Stimulated activated CD4-positive, alpha-beta T cell treated with anti-CD3 and anti-CD28 coated beads, Interleukin-12 subunit alpha, Interleukin-12 subunit beta, amount 100 ng/mL, for 24 hours (primary cell): ENCODE data around the gene IDH3G.

Experiments used
- DNase-seq, 2 experiments: peaks; one replicate each; pipeline ENCODE4 v3.0.0-alpha.2; 2020; ENCODE audit warnings: low read depth in 2 of 2

Gene IDH3G

DNA sequence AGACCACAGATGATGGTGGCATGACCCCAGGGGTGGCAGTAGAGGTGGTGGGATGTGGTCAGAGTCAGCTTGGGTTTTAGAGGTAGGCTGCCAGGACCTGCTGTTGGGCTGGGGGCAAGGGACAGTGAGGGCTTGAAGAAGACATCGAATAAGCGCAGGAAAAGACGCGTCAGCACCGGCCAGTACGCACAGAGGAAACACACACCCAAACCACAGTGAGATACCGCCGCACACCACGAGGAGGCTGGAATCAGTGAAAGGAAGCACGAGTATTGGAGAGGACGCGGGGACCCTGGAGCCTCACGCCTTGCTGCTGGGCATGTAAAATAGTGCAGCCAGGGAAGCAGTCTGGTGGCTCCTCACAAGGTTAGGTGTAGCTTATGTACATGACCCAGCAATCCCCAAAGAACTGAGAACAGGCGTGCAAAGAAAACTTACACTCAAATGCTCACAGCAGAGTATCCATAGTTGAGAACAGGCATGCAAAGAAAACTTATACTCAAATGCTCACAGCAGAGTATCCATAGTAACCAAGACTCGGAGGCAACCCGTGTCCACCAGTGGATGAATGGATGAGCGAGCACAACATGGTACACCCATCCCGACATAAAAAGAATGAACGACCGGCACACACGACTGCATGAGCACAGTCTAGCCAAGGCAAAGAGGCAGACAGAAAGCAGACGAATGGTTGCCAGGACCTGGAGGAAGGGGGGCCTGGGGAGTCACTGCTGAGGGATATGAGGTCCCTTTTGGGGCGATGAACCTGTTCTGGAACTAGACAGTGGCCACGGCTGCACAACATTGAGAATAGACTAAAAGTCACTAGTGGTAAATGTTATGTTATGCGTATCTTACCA lies 22.9 kb upstream of the IDH3G start:
- peak in 1 of 2 experiments; percentile 31 for DNase-seq

DNA sequence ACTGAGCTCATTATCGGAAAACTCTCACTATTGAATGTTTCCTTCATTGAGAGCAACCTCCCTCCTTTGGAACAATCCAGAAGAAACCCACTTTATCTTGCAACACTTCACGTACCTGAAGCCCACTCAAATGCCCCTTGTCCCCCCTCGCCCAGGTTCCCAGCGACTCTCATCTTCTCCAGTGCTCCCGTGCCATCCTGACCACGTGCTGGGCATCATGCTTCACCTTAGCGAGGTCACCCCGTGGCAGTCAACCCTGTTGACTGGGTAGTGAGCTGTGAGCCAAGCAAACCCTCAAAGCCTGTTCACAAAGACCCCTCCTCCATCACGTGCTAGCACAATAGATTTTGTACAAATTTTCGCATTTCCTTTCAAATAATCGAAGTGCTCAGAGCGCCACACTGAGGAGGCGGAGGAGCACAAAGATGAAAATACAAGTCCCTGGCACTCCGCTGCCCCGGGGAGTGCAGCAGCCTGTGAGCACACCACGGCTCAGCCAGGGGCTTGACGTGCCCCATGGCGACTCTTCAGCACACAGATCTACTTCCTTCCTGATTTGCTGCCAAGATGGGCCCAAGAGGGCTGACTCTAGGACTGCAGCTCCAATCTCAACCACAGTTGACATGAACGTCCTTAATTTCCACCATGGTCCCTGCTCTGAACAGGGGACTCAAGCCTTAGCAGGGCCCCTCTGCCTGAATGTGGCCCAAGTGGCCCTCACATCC lies 20.6 kb upstream of the IDH3G start:
- no peak for DNase-seq

DNA sequence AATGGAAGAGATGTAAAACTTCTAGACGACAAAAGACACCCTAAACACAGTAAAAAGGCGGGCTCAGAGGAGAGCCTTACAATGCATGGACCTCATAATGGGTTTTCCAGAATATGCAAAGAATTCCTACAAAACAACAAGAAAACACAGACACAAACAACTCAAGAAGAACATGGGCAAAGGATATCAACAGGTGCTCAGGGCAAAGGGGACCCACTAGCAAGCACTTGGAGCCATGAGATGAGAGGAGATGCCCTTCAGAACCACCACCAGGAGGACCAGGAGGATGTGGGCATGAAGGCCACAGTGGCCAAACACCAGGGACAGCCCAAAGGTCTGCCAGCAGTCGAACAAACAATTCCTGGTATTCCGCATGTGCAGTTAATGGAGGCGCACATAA lies 19.0 kb upstream of the IDH3G start:
- DNase-seq: no peak

DNA sequence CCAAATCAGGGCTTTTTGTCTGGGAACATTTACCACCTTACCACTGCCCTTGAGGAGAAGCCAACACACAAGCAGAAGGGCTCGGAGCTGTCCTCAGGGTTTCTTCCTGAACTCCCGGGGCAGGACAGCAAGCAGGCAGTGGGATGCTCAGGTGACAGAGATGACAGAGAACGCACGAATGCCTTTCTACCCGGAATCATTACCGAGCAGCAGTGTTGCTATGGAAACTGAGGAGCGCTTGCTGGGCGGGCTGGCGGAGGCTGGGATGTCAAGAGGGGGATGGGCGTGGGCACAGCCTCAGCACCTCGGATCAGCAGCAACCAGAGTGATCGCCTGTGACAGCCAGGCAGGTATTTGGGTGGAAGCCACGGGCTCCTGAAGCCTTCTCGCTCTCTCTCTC lies 18.0 kb upstream of the IDH3G start:
- no peak for DNase-seq

DNA sequence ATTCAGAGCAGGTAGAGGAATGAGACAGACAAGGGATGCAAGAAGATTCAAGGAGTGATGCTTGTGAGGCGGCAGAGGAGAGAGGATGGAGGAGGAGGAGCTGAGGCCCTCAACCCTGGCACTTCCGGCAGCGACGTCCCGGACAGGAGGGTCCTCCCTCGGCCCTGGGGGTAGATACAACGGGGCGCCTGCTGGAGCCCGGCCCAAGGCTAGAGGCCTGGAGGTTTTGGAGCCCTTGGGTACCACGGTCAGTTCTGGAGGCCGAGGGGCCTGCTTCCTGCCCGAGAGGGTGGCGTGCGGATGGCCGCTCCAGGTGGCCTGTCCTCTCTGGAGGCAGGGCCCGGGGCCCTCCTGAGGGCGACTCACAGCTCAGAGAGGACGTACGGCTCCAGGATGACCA lies 13.8 kb upstream of the IDH3G start:
- no peak for DNase-seq

DNA sequence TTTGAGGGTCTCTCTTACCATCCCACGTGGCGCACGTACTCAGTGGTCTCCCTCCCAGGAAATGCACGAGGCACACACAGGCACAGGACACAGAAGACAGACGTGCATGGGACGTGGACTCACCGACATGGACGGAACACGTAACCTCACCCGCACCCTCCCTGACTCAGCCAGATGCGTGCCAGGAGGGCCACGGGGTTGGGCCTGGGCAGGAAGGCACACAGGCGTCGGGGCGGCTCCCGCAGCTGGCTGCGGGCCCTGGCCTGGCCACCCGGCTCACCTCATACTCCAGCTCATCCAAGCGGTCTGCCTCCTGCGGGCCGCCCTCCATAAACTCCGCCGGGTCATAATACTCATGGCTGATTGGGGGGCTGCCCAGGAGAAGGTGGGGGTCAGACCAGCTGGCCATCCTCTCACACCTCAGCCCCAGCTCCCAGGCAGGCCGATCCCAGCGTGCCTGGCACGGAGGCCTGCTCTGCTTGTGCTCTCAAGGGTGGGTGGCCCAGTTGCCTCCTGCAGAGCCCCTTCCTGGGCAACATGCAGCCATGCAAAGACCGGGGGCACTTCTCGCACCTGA lies 12.9 kb upstream of the IDH3G start:
- no peak for DNase-seq

DNA sequence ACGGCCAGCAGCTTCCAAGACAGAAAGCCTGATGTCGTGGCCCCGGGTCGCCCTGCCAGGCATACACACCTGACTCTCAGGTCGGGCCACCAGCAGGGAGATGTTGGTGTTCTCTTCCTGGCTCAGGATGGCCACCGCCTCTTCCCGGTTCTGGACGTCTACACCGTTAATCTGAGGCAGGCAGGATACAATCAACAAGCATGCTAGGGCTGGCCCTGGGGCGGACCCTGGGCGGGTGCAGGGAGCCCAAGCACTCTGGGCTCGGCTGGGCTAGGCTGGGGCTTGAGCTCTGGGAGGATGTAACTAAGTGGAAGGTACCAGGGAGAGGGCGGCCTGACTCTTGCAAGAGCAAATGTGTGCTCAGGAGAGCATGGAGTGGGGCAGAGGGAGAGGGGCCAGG lies 11.3 kb upstream of the IDH3G start:
- no peak for DNase-seq

DNA sequence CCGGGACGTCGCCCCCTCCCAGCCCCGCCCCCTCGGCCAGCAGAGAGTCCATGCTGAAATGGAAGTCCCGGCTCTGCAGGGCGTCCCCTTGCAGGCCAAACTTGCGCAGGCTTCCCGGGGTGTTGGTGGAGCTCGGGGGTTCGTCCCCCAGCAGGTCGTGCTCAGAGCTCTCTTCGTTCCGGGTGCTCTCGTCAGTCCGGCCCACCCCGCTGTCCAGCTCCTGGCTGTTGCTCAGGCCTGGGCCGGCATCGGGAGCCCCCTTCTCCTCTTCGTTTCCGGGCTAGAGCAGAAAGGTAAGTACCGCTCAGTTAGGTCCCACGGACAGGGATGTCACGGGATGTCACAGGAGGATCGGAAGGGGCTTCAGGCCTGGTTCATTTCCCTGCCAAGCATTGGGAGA lies 10.4 kb upstream of the IDH3G start:
- no peak for DNase-seq

DNA sequence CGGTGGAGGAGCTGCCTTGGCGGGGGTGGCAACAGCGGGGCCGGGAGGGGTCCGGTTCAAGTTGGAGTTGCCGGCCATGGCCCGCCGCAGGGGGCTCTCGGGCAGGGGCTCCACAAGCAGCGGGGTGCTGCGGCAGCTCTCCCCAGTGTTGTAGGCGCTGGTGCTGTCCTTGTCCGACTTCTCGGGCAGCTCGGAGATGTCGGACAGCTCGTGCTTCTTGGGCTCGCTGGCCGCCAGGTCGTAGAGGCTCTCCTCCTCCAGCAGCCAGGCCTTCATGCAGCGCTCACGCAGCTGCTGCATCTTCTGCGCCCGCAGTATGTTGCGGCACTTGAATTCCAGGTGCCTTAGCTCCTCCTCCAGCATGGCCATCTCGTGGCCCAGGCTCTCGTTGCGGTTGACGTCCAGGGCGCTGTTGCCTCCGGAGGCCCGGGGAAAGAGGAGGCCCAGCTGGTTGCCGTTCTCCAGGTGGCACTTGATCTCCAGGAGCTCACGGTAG lies 10.0 kb upstream of the IDH3G start:
- DNase-seq: no peak

DNA sequence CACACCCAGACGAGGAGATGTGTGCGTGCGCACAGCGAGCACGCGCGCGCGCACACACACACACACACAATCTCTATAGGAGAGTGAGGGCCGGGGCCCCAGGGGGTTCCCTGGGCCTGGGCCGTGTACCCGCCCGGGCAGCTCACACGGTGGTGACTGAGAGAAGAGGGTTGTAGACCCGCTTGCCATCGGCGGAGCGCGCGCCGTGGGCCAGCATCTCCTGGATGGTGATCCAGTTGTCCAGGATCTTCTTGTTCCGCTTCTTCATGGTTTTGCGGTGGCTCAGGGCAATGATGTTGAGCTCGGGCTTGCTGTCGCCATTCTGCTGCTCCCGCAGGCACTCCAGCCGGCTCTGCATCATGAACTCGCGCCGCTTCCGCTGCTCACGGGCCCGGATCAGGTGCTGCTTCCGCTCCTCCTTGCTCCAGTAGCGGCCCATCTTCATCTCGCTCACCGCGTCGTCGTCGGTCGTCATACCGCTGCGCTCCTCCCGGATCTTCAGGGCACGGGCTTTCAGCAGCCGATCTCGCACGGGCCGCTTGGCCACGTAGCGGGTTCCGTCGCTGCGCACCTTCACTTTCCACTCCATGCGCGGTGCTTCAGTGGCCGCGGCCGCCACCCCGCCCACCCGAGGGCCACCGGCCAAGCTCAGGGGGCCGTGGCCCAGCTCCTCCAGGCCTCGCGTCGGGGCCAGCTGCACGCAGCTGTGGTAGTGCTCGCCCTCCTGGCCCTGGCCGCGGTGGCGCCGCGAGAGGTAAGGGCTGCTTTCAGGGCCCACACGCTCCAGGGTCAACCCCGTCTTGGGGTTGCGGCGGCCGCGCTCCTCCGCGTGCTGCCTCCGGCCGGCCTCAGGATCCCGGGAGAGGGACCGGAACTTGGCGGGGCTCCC lies 9.3 kb upstream of the IDH3G start:
- no peak for DNase-seq

DNA sequence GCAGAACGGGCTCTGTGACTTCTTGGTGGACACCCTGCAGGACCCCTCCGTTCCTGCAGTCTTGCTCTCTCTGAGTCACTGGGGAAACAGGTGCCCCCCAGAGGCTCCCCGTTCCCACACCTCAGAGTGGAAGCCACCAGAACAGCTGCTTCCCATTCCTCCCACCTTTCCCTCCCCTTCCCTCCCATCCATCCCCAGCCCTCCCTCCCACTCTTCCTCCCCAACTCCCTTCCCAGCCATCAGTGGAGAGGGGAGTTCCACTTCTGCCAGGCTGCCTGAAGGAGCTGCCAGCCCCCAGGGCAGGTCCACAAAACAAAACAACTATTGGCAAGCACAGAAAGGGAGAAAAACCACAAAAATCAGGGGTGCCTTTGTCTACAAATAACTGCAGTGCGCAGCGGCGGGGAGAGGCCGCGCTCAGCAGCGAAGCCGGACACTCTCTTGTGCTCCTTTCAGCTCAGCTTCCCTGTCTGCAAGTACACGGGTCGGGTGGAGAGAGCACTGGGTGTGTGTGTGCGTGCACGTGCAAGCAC lies 8.4 kb upstream of the IDH3G start:
- DNase-seq: no peak

DNA sequence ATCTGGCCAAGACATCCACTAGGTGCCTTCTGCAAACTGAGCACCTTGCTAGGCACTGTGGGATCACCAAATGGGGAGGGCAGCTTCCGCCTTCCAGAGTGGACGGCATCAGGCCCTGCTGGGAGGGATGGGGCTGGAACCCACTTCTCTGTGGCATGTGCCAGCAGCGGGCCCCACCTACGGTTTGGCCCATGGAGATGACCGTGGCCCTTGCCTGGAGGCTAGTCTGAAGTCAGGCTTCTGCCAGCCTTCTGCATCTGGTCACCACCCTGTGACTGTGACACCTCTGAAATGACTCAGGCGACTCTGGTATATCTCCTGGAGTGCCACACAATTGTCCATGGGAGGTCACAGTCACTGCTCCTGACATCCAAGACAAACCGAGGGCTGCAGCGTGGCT lies 7.5 kb upstream of the IDH3G start:
- DNase-seq: no peak

DNA sequence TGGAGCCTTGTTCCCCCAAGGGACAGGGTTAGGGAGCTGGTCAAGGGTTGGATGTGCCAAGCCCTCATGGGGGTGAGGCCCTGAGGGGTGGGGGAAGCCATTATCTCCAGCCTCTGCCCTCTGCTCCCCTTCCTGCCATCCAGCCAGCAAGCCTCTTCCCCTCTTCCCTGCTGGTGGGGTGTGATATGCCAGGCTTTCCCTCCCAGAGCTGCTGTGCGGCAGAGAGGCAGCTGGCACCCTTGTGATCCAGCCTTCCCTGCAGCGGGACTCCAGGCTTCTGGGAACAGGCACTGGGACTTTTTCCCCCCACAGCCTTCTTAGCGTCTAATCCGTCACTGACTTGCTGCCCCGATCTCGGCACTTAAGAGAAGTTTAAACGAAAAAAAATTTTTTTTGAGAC lies 6.6 kb upstream of the IDH3G start:
- DNase-seq: no peak

DNA sequence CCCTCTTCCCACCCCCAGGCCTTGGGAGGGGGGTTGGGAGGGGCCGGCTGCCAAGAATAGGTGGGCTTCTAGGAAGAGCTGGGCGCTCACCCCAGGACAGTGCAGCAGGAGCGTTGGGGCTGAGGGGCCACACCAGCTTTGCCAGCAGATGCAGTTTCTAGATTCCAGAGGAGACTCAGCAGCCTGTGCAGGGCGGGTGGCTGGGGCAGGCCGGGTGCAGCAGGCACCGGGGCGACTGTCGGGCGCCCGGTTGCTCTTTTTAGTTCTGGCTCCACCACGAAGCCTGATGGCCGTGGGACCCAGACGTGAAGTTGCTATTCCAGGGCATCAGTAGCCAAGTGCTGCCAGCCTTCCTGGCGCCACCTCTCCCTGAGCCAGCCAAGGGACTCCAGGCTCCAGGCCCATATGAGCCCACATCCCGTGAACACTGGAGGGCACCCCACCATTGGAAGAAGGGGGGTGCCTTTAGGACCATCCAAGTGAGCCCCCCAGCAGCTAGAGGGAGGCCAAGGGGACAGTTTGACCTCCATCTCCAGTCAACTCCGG lies 6.1 kb upstream of the IDH3G start:
- DNase-seq: no peak

DNA sequence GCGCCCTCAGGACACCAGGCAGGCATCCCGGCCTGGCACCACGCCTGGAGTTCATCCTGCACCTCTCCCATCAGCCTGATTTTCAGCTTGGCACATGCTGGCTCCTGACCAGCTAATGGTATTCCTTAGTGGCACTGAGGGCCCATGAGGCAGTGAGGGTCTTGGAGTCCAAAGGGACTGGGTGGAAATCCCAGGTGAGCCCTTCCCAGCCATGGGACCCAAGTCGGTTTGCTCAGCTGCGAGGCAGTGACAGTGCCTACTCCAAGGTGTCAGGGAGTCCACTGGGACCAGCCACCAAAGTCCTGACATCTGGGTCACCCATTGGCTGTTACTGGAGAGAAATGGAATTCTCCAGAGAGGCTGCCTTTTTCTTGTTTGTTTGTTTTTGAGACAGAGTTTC lies 5.2 kb upstream of the IDH3G start:
- DNase-seq: no peak

DNA sequence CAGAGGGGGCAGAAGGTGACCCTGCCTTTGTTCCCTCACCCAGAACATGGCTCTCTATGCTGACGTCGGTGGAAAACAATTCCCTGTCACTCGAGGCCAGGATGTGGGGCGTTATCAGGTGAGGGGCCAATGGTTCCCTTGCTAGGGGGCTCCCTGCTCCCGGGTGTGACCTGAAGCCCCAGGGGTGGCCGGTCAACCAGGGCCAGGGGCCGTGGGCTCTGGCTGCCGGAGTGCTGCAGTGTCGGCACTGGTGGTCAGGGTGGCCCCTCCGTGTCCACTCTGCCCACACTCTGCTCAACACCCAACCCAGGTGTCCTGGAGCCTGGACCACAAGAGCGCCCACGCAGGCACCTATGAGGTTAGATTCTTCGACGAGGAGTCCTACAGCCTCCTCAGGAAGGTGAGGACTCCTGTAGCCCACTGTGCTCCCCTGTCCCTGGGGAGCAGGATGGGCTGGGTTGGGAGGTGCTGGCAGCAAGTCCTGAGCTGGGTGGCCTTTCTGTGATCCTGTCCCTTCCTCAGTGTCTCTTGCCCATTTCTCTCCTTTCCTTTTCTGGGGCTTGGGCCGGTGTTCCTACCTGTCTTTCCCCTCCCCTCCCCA lies 3.3 kb upstream of the IDH3G start:
- no peak for DNase-seq

DNA sequence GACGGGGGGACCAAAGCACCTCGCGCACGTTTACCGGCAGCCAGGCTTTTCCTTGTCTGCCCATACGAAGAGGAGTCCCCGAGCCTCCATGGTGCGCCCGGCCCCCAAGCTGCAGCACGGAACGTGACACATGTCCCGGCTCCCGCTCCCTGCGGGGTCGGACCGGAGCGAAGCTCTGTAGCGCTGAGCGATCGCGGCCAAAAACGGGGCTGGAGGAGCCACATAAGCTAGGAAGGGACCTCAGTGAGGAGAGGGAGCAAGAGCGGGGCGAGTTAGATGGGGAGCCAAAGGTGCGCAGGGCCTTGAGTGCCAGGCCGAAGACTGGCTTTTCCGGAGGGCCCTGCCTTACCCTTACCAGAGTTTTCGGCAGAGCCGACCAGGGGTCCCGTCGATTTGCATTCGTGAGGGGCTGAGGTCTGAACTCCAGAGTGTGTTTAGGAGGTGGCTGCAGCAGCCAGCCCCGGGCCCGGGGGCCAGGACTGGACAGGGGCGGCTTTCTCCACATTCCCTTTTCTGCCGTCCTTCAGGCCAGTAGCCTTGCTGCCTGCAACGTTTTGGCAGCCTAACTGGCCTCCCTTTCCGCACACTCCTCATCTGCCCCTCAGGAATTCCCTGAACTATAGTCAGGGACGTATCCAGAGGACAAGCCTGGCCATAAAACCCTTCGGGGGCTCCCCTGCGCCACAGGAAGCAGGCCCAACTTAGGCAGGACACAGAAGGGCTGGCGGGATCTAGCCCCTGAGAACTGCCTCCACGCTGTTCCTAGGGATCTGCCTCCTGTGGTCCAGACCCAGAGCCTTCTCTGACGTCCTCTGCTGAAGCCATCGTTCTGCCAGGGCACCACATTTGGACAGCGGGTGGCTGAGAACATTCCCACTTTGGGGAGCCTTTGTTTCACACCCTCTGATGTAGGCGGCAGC lies 982 bp upstream of the IDH3G start:
- no peak for DNase-seq

DNA sequence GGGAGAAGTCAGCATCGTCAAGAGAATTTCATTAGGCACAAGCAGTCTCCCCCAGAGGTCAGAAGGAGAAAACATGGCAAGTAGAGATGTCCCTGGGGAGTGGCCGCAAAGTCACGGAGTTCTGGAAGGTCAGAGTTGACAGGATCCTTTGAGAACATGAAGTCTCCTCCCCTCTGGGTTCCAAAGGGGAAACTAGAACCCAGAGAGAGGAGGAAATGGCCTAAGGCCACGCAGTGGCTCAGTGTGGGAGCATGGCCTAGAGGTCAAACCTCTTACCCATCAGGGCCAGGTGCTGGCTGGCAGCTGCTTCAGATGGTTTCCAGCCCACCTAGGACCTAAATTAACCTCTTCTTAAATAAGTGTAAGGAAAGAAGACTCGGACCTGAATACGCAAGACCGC lies 884 bp downstream of the IDH3G start:
- DNase-seq: no peak

DNA sequence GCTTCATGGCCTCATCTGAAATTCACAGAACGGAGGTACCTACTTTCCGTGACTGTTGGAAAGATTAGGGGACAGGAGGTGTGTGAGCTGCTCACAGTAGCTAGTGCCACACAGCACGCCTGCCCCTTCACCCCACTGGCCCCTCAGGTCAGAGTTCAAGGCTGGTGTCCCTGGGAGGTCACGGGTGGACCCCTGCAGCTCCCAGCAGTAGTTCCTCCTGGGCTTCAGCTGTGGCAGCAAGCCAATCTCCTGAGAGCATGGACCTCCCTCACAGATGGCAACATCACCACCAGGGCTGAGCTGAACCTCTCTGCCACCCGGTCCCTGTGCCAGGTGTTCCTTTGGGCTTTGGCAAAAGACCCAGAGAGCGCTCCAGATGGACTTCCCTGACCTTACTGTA lies 1.8 kb downstream of the IDH3G start:
- DNase-seq: no peak
